H9 (cell line): ENCODE results near the gene MAJIN. TPM values are rescaled to one million over a fixed set of nuclear protein-coding genes. Genes with fewer than 3 reads are reported as not detected.

Experiments used
- DNase-seq: peaks from one replicate; pipeline ENCODE4 v3.0.0-alpha.2; 2017
- H2AFZ ChIP-seq: one replicate; pipeline ENCODE4 v1.6.1; 2013; ENCODE audit warnings: mild to moderate bottlenecking, low read length, control low read depth, moderate library complexity
- H2AK5ac ChIP-seq: 2 replicates; pipeline ENCODE4 v1.6.1; 2013; ENCODE audit warnings: low read length, control low read depth, mixed read lengths; ENCODE audit not compliant: insufficient read length
- H2BK120ac ChIP-seq: one replicate; pipeline ENCODE4 v1.6.1; 2013; ENCODE audit warnings: low read depth, mild to moderate bottlenecking, low read length, control low read depth, inconsistent platforms; ENCODE audit not compliant: poor library complexity, severe bottlenecking
- H2BK12ac ChIP-seq: 2 replicates; pipeline ENCODE4 v1.6.1; 2013; ENCODE audit warnings: low read length, control low read depth, mixed read lengths, low read depth; ENCODE audit not compliant: insufficient read length
- H2BK15ac ChIP-seq: 2 replicates; pipeline ENCODE4 v1.6.1; 2013; ENCODE audit warnings: low read depth, low read length, control low read depth
- H2BK20ac ChIP-seq: one replicate; pipeline ENCODE4 v1.6.1; 2013; ENCODE audit warnings: low read depth, mild to moderate bottlenecking, low read length, control low read depth, inconsistent platforms; ENCODE audit not compliant: poor library complexity, severe bottlenecking
- H2BK5ac ChIP-seq: 2 replicates; pipeline ENCODE4 v1.6.1; 2013; ENCODE audit warnings: low read length, control low read depth, mixed read lengths; ENCODE audit not compliant: insufficient read length
- H3K14ac ChIP-seq: 2 replicates; pipeline ENCODE4 v1.6.1; 2013; ENCODE audit warnings: low read length, control low read depth; ENCODE audit not compliant: insufficient read depth
- H3K18ac ChIP-seq: 2 replicates; pipeline ENCODE4 v1.6.1; 2013; ENCODE audit warnings: low read depth, mild to moderate bottlenecking, mixed read lengths, low read length, control low read depth; ENCODE audit not compliant: insufficient read length
- H3K23ac ChIP-seq: 2 replicates; pipeline ENCODE4 v1.6.1; 2013; ENCODE audit warnings: low read length, control low read depth, mixed read lengths, low read depth; ENCODE audit not compliant: insufficient read length
- H3K23me2 ChIP-seq: 2 replicates; pipeline ENCODE4 v1.6.1; 2013; ENCODE audit warnings: low read depth, mild to moderate bottlenecking, mixed read lengths, low read length, control low read depth; ENCODE audit not compliant: insufficient read length, poor library complexity, severe bottlenecking
- H3K27ac ChIP-seq: 2 replicates; pipeline ENCODE4 v1.5.1; 2013; ENCODE audit warnings: low read length, control low read depth, mixed read lengths, low read depth; ENCODE audit not compliant: insufficient read length
- H3K27me3 ChIP-seq: 2 replicates; pipeline ENCODE4 v1.6.1; 2013; ENCODE audit warnings: low read length, control low read depth, inconsistent platforms; ENCODE audit not compliant: insufficient read depth
- H3K4ac ChIP-seq: 2 replicates; pipeline ENCODE4 v1.6.1; 2013; ENCODE audit warnings: low read depth, mild to moderate bottlenecking, control low read depth, inconsistent platforms, low read length, moderate library complexity
- H3K4me1 ChIP-seq: 2 replicates; pipeline ENCODE4 v1.6.1; 2013; ENCODE audit warnings: low read length, control low read depth, inconsistent platforms; ENCODE audit not compliant: insufficient read depth
- H3K4me2 ChIP-seq: 2 replicates; pipeline ENCODE4 v1.6.1; 2013; ENCODE audit warnings: low read length, control low read depth, mixed read lengths; ENCODE audit not compliant: insufficient read length, insufficient read depth
- H3K56ac ChIP-seq: 2 replicates; pipeline ENCODE4 v1.6.1; 2013; ENCODE audit warnings: low read depth, mild to moderate bottlenecking, mixed read lengths, low read length, control low read depth; ENCODE audit not compliant: insufficient read length
- H3K79me1 ChIP-seq: 2 replicates; pipeline ENCODE4 v1.6.1; 2013; ENCODE audit warnings: low read depth, mild to moderate bottlenecking, moderate library complexity, low read length, control low read depth, inconsistent platforms; ENCODE audit not compliant: insufficient read depth, poor library complexity, severe bottlenecking
- H3K79me2 ChIP-seq: 2 replicates; pipeline ENCODE4 v1.6.1; 2013; ENCODE audit warnings: low read length, control low read depth, inconsistent platforms; ENCODE audit not compliant: insufficient read depth
- H3K9ac ChIP-seq: 2 replicates; pipeline ENCODE4 v1.6.1; 2013; ENCODE audit warnings: low read length, control low read depth, mixed read lengths; ENCODE audit not compliant: insufficient read length; ENCODE audit errors: extremely low read depth
- H3K9me3 ChIP-seq: one replicate; pipeline ENCODE4 v1.6.1; 2013; ENCODE audit warnings: low read depth, low read length, inconsistent platforms; ENCODE audit not compliant: control insufficient read depth
- H3T11ph ChIP-seq: one replicate; pipeline ENCODE4 v1.6.1; 2013; ENCODE audit warnings: mild to moderate bottlenecking, low read length, control low read depth, inconsistent platforms
- H4K20me1 ChIP-seq: one replicate; pipeline ENCODE4 v1.6.1; 2013; ENCODE audit not compliant: control insufficient read depth, insufficient read length, insufficient read depth
- H4K5ac ChIP-seq: 2 replicates; pipeline ENCODE4 v1.6.1; 2013; ENCODE audit warnings: low read depth, mild to moderate bottlenecking, mixed read lengths, low read length, control low read depth; ENCODE audit not compliant: insufficient read length
- H4K8ac ChIP-seq: replicated peaks from 2 replicates; pipeline ENCODE4 v1.6.1; 2013; ENCODE audit warnings: low read length, control low read depth, mixed read lengths, low read depth; ENCODE audit not compliant: insufficient read length
- H4K91ac ChIP-seq: 2 replicates; pipeline ENCODE4 v1.6.1; 2013; ENCODE audit warnings: low read depth, mild to moderate bottlenecking, moderate library complexity, mixed read lengths, low read length, control low read depth; ENCODE audit not compliant: insufficient read length
- H3K27ac Mint-ChIP-seq, 3 experiments: 2 replicates in 2 of 3; 3 replicates in 1 of 3; pipeline ENCODE4 v1.8.0; 2020 to 2021; ENCODE audit warnings: mixed read lengths in 3 of 3, mild to moderate bottlenecking in 1 of 3, moderate library complexity in 1 of 3
- H3K27me3 Mint-ChIP-seq: 2 replicates; pipeline ENCODE4 v1.8.0; 2021; ENCODE audit warnings: low read depth, mild to moderate bottlenecking, moderate library complexity, mixed read lengths
- H3K36me3 Mint-ChIP-seq, 3 experiments: 2 replicates in 2 of 3; 3 replicates in 1 of 3; pipeline ENCODE4 v1.8.0; 2020 to 2021; ENCODE audit warnings: low read depth in 3 of 3, mixed read lengths in 3 of 3; ENCODE audit not compliant: insufficient read depth in 1 of 3
- H3K4me1 Mint-ChIP-seq, 2 experiments: 2 replicates each; pipeline ENCODE4 v1.8.0; 2020; ENCODE audit warnings: mixed read lengths in 2 of 2
- H3K4me3 Mint-ChIP-seq, 2 experiments: 2 replicates in 1 of 2; 3 replicates in 1 of 2; pipeline ENCODE4 v1.8.0; 2020 to 2021; ENCODE audit warnings: mild to moderate bottlenecking in 2 of 2, mixed read lengths in 2 of 2, moderate library complexity in 1 of 2
- H3K9me3 Mint-ChIP-seq, 2 experiments: 2 replicates in 1 of 2; 3 replicates in 1 of 2; pipeline ENCODE4 v1.8.0; 2020; ENCODE audit warnings: mild to moderate bottlenecking in 2 of 2, mixed read lengths in 2 of 2, moderate library complexity in 1 of 2
- WGBS: extraction: QIAGEN DNeasy Blood & Tissue Kit; methylation state at CpG from one replicate; pipeline ENCODE4 v1.1.7; 2013; ENCODE audit warnings: missing lambda C conversion rate, low lambda C conversion rate, mixed read lengths; ENCODE audit not compliant: insufficient read length; ENCODE audit errors: extremely low coverage; 5-methylcytosine and 5-hydroxymethylcytosine counted together
- total RNA-seq: library from RNA; stranded (reverse); gene quantifications from 2 replicates; pipeline ENCODE4 v1.2.1, GENCODE V29; 2021
- TF ChIP-seq, protein P1 (sequence below): fragments of 200-600 bp; sonication (generic); conservative IDR thresholded peaks from 3 replicates; pipeline ENCODE4 v1.8.0; 2021; ENCODE audit warnings: antibody characterized with exemption, mild to moderate bottlenecking

MAJIN gene
- total RNA-seq, 1 experiment from 2014 or later = not detected

DNA sequence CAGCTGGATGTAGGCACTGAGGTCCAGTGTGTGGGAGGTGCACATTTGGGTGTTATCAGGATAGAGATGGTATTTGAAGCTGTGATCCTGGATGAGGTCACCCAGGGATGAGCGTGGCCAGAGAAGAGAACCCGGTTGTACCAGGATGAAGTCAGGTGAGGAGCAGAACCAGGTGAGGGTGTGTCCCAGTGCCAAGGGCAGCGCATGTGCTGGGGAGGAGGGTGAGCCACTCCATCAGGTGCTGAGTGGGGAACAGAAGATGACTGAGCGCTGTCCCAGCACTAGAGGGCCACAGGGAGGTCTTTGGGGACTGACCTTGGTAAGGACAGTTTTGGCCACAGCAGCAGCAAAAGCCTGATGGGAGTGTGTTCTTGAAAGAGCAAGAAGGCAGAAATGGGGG lies 44.8 kb upstream of the MAJIN start:
- Mint-ChIP-seq H3K4me1 (peaks cover 6 to 9% of the 10 kb centered on the region in 2 experiments), H3K36me3 (peaks cover 21 to 59% (median 44%) of the 10 kb centered on the region in 3 experiments), H3K27me3 (no peaks in the 10 kb centered on the region), H3K4me3 (peak overlapping the region in 1 of 2 experiments; percentile 13; a peak in 1 of 5 replicates), H3K9me3 (no peaks in the 10 kb centered on the region), H3K27ac (peak overlapping the region in 2 of 3 experiments; percentile 14 to 55; a peak in 3 of 7 replicates)
- Histone ChIP-seq H3K27ac (no peak overlapping the region), H3T11ph (no peak overlapping the region), H4K91ac (no peak overlapping the region), H4K8ac (no peak overlapping the region), H2BK120ac (no peak overlapping the region), H3K4me2 (no peak overlapping the region), H3K4me1 (no peaks in the 10 kb centered on the region), H3K18ac (no peak overlapping the region), H2BK12ac (no peak overlapping the region), H2AFZ (no peak overlapping the region), H2BK5ac (no peak overlapping the region), H3K27me3 (no peaks in the 10 kb centered on the region), H3K4ac (no peak overlapping the region), H3K56ac (no peak overlapping the region), H3K14ac (no peak overlapping the region), H3K79me2 (no peaks in the 10 kb centered on the region), H3K9ac (no peak overlapping the region), H3K23ac (no peak overlapping the region), H3K79me1 (peaks cover 2% of the 10 kb centered on the region), H3K9me3 (no peaks in the 10 kb centered on the region), H4K5ac (no peak overlapping the region), H3K23me2 (peaks cover 7% of the 10 kb centered on the region), H4K20me1 (no peaks in the 10 kb centered on the region), H2BK15ac (no peak overlapping the region), H2AK5ac (no peak overlapping the region), H2BK20ac (no peak overlapping the region)
- peak; percentile 44 for DNase-seq
- WGBS = no CpG with 5 or more reads among the region's 4 CpGs
- TF ChIP-seq, protein P1, sequence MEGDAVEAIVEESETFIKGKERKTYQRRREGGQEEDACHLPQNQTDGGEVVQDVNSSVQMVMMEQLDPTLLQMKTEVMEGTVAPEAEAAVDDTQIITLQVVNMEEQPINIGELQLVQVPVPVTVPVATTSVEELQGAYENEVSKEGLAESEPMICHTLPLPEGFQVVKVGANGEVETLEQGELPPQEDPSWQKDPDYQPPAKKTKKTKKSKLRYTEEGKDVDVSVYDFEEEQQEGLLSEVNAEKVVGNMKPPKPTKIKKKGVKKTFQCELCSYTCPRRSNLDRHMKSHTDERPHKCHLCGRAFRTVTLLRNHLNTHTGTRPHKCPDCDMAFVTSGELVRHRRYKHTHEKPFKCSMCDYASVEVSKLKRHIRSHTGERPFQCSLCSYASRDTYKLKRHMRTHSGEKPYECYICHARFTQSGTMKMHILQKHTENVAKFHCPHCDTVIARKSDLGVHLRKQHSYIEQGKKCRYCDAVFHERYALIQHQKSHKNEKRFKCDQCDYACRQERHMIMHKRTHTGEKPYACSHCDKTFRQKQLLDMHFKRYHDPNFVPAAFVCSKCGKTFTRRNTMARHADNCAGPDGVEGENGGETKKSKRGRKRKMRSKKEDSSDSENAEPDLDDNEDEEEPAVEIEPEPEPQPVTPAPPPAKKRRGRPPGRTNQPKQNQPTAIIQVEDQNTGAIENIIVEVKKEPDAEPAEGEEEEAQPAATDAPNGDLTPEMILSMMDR = peak; percentile 23; the same call in 1 of the 3 replicates
